ENCODE results near the gene ZBTB48. TPM values are rescaled to one million over a fixed set of nuclear protein-coding genes. Genes with fewer than 3 reads are reported as not detected.
A peak's percentile ranks its signal among the peaks of the same experiment; 100 is the strongest.
"Not testable (repeated sequence)": the region's sequence is repeated elsewhere in the genome, so short reads cannot be mapped to it uniquely, and the experiment has no call there.

Gene ZBTB48
- total and polyA plus RNA-seq, 2 donors from 2014 or later, result 27.1 to 45.5 TPM

DNA sequence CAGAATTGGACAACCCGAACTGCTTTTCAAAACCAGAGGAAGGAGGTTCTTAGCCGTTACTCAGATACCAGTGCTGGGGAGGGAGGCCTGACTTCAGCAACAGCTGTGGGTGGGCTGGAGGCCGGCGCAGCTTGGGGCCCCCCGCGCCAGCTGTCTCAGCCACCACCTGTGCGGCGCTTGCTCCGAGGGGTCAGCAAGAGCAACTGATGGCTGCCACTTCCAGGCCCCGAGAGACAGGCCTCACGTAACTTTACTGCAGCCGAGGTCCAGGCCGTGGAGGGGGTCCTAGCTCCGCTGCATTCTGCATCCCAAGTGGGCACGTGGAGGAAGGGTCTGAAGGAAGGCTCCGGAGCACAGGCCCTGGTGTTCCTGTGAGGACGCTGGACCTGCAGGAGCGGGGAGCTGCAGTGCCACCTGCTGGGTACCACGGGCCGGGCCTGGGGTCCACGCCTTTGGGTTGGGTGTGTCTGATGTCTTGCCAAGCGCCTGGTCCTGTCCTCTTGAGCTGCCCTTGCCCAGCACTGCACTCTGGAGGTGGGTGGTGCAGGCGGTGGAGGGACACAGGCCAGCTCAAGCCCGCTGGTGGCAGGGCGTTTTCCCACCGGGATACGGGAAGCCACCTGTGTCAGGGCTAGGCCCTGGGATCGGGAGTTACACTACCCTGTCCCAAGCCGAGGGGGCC is 54.7 kb downstream of the ZBTB48 start:
- no peak overlapping the region for H3K27ac ChIP-seq (ENCODE audit: low read depth in 2 of 2, low read length in 2 of 2)
- no peak overlapping the region for H3K4me3 ChIP-seq (ENCODE audit: low read length in 3 of 3)
- H3K9ac ChIP-seq (ENCODE audit: low read length in 3 of 3), result no peak overlapping the region
- H3K27me3 ChIP-seq (ENCODE audit: control insufficient read depth, insufficient read depth, low read length), result no peaks in the 10 kb centered on the region
- intact Hi-C loops (cut with DNase I), result no loop called here
- DNase-seq (peak; percentile 50 to 86 (median 70)), FAIRE-seq (no peak)
- H3K9me3 ChIP-seq (ENCODE audit: control insufficient read depth in 2 of 3, insufficient read depth in 1 of 3, low read length in 3 of 3), result no peaks in the 10 kb centered on the region
- TF ChIP-seq, protein P1, sequence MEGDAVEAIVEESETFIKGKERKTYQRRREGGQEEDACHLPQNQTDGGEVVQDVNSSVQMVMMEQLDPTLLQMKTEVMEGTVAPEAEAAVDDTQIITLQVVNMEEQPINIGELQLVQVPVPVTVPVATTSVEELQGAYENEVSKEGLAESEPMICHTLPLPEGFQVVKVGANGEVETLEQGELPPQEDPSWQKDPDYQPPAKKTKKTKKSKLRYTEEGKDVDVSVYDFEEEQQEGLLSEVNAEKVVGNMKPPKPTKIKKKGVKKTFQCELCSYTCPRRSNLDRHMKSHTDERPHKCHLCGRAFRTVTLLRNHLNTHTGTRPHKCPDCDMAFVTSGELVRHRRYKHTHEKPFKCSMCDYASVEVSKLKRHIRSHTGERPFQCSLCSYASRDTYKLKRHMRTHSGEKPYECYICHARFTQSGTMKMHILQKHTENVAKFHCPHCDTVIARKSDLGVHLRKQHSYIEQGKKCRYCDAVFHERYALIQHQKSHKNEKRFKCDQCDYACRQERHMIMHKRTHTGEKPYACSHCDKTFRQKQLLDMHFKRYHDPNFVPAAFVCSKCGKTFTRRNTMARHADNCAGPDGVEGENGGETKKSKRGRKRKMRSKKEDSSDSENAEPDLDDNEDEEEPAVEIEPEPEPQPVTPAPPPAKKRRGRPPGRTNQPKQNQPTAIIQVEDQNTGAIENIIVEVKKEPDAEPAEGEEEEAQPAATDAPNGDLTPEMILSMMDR (IDR thresholded peaks at IDR 0.05; ENCODE audit: borderline replicate concordance, extremely low read depth, insufficient read depth), result peak; percentile 41
- H3K4me1 ChIP-seq (ENCODE audit: control insufficient read depth in 2 of 3, insufficient read depth in 2 of 3, low read depth in 1 of 3, low read length in 3 of 3), result no peaks in the 10 kb centered on the region
- peaks cover 0 to 44% (median 36%) of the 10 kb centered on the region in 3 donors for H3K36me3 ChIP-seq (ENCODE audit: control insufficient read depth in 2 of 3, insufficient read depth in 3 of 3, low read length in 3 of 3)

DNA sequence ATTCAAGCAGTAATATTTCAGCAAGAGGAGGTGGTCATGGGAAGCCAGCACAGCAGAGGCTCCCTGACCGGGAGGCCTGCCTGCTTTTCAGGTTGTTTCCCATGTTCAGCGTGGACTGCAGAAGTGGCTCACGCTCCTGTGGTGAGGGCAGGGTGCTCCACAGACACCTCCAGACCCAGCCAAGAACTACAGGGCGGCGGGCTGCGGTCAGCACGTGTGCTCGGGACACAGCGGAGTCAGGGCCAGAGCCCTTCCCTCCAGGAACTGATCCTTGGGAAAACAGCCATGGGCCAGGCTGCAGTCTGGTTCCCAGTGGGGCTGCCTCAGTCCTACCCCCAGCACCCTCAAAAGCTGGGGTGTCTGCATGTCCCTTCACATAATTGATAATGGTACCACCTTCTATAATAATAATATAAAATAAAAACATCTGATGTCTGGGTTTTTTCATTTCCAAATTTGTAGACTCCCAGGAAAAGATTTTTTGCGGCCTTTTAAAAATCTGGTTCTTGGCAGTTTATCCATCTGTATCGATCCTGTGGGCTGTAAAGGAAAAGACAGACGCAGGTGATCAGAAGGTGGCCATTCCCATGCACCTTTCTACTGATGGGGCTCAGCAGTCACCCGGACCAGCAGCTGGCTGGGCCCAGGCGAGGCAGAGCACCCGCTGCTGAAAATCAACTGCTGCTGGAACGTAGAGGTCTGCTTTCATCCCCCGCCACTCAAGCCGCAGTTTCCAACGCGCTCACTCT is 55.5 kb downstream of the ZBTB48 start:
- Histone ChIP-seq H3K4me1 (ENCODE audit: control insufficient read depth in 2 of 3, insufficient read depth in 2 of 3, low read depth in 1 of 3, low read length in 3 of 3) (peaks cover 0 to 4% (median 0%) of the 10 kb centered on the region in 3 donors), H3K4me3 (ENCODE audit: low read length in 3 of 3) (no peak overlapping the region), H3K27me3 (ENCODE audit: control insufficient read depth, insufficient read depth, low read length) (no peaks in the 10 kb centered on the region), H3K9me3 (ENCODE audit: control insufficient read depth in 2 of 3, insufficient read depth in 1 of 3, low read length in 3 of 3) (no peaks in the 10 kb centered on the region), H3K9ac (ENCODE audit: low read length in 3 of 3) (no peak overlapping the region), H3K27ac (ENCODE audit: low read depth in 2 of 2, low read length in 2 of 2) (no peak overlapping the region), H3K36me3 (ENCODE audit: control insufficient read depth in 2 of 3, insufficient read depth in 3 of 3, low read length in 3 of 3) (peaks cover 2 to 44% (median 37%) of the 10 kb centered on the region in 3 donors)
- no peak for FAIRE-seq
- intact Hi-C loops (cut with DNase I), result no loop called here
- TF ChIP-seq, protein P1 (IDR thresholded peaks at IDR 0.05; ENCODE audit: borderline replicate concordance, extremely low read depth, insufficient read depth), result no peak
- DNase-seq, result no peak

DNA sequence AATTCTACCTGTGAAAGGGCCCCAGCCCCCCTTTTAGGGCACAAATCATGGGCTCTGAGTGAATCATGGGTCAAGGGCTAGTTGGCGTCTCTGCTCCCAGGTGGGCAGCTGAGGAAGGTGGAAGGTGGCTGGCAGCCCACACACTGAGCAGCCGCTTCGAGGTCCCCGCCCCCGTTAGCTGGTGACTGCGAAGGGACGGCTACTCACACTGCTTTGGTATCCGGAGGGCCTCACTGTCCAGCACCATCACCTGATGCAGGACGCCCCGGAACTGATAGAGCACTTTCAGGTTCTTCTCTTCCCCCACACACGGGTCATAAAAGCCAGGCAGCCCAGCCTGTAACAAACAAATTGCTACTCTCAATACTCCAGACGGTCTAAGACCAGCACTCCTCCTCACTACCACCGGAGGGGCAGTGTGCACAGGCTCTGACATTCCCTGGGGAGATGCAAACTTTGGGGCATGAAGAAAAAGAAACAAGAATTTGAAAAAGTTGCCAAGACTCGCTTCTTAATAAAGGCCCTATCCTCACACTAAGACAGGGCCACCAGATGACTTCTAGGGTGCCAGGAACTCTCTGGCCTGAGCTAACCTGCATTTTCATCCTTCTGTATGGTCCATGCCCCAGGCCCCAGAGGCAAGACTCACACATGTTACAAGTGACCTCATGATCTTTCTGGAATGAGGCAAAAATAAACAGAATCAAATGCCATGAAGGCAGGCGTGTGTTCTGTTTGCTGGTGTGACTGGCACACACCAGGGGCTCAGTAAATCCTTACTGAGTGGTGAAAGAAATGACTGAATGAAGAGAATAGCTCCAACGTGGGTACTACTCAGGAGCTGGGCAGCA is 56.3 kb downstream of the ZBTB48 start:
- intact Hi-C loops (cut with DNase I), result no loop called here
- FAIRE-seq, result no peak
- Histone ChIP-seq H3K27me3 (ENCODE audit: control insufficient read depth, insufficient read depth, low read length) (no peaks in the 10 kb centered on the region), H3K9ac (ENCODE audit: low read length in 3 of 3) (no peak overlapping the region), H3K27ac (ENCODE audit: low read depth in 2 of 2, low read length in 2 of 2) (no peak overlapping the region), H3K4me1 (ENCODE audit: control insufficient read depth in 2 of 3, insufficient read depth in 2 of 3, low read depth in 1 of 3, low read length in 3 of 3) (peaks cover 0 to 4% (median 0%) of the 10 kb centered on the region in 3 donors), H3K9me3 (ENCODE audit: control insufficient read depth in 2 of 3, insufficient read depth in 1 of 3, low read length in 3 of 3) (no peaks in the 10 kb centered on the region), H3K4me3 (ENCODE audit: low read length in 3 of 3) (no peak overlapping the region), H3K36me3 (ENCODE audit: control insufficient read depth in 2 of 3, insufficient read depth in 3 of 3, low read length in 3 of 3) (peaks cover 2 to 46% (median 37%) of the 10 kb centered on the region in 3 donors)
- TF ChIP-seq, protein P1 (IDR thresholded peaks at IDR 0.05; ENCODE audit: borderline replicate concordance, extremely low read depth, insufficient read depth), result no peak
- DNase-seq, result no peak

DNA sequence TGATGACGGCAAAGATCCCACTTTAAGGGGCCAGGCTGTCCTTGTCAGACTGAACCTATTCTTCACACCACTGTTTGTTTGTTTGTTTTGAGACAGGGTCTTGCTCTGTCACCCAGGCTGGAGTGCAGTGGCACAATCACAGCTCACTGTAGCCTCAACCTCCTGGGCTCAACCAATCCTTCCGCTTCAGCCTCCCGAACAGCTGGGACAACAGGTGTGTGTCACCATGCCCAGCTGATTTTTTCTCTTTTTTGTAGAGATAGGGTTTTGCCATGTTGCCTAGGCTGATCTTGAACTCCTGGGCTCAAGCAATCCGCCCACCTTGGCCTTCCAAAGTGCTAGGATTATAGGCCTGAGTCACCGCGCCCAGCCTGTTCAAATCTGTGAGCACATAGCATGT is 57.0 kb downstream of the ZBTB48 start:
- not testable (repeated sequence) for H3K27ac ChIP-seq (ENCODE audit: low read depth in 2 of 2, low read length in 2 of 2)
- peaks cover 2 to 46% (median 40%) of the 10 kb centered on the region in 3 donors for H3K36me3 ChIP-seq (ENCODE audit: control insufficient read depth in 2 of 3, insufficient read depth in 3 of 3, low read length in 3 of 3)

More for the DNA sequence above, 57.0 kb downstream of the ZBTB48 start:
- H3K27me3 ChIP-seq (ENCODE audit: control insufficient read depth, insufficient read depth, low read length); H3K4me1 ChIP-seq (ENCODE audit: control insufficient read depth in 2 of 3, insufficient read depth in 2 of 3, low read depth in 1 of 3, low read length in 3 of 3); DNase-seq; intact Hi-C loops (cut with DNase I); H3K9ac ChIP-seq (ENCODE audit: low read length in 3 of 3); H3K4me3 ChIP-seq (ENCODE audit: low read length in 3 of 3); FAIRE-seq; H3K9me3 ChIP-seq (ENCODE audit: control insufficient read depth in 2 of 3, insufficient read depth in 1 of 3, low read length in 3 of 3): not testable (repeated sequence)

All from kidney (tissue), 14 donors.